ENCODE results near the gene WNT9A.

- no peak for TF ChIP-seq TAF1 (IDR thresholded peaks at IDR 0.05; ENCODE audit: borderline replicate concordance, insufficient read depth, low read length)
- TF ChIP-seq POLR2AphosphoS5 (IDR thresholded peaks at IDR 0.05; ENCODE audit: low read depth, low read length), result no peak
- no peak for TF ChIP-seq SIN3A (IDR thresholded peaks at IDR 0.05; ENCODE audit: borderline replicate concordance, insufficient read depth, low read length)
- TF ChIP-seq REST (IDR thresholded peaks at IDR 0.05; ENCODE audit: insufficient read depth in 1 of 2, low read depth in 2 of 2, low read length in 2 of 2), result no peak
Measured at GRCh38 chr1:227896710-227897655, 50.7 kb downstream of the WNT9A start.

Measured in PFSK-1 (cell line).